Activated naive CD8-positive, alpha-beta T cell treated with anti-CD3 and anti-CD28 coated beads, Interleukin-2, amount 10 ng/mL, durations not matched to agents 7 days and 5 days (primary cell): Measurements from ENCODE around the gene TNFAIP2. TPM values are rescaled to one million over a fixed set of nuclear protein-coding genes. Genes with fewer than 3 reads are reported as not detected.
"Not testable (repeated sequence)": the region's sequence is repeated elsewhere in the genome, so short reads cannot be mapped to it uniquely, and the experiment has no call there.

Experiments used
- ATAC-seq: fragments of 150-1000 bp; cut with Tn5 transposase; one replicate; pipeline ENCODE4 v1.10.0; 2021; ENCODE audit warnings: low read depth, moderate library complexity
- POLR2A ChIA-PET: fragments of 350-600 bp; sonication (Branson Sonifier 250); formaldehyde crosslinking; loops from one replicate; lab custom pipeline; 2021; ENCODE audit warnings: antibody characterized with exemption; lab: Charles Lee
- DNase-seq: peaks from one replicate; pipeline ENCODE4 v3.0.0; 2021
- H3K27ac Mint-ChIP-seq: one replicate; pipeline ENCODE4 v1.8.0; 2022; ENCODE audit warnings: mild to moderate bottlenecking, mixed read lengths
- H3K27me3 Mint-ChIP-seq: one replicate; pipeline ENCODE4 v1.8.0; 2022; ENCODE audit warnings: mild to moderate bottlenecking, moderate library complexity, mixed read lengths
- H3K36me3 Mint-ChIP-seq: one replicate; pipeline ENCODE4 v1.8.0; 2021; ENCODE audit warnings: mild to moderate bottlenecking, mixed read lengths
- H3K4me1 Mint-ChIP-seq: one replicate; pipeline ENCODE4 v1.8.0; 2021; ENCODE audit warnings: mixed read lengths
- H3K4me3 Mint-ChIP-seq: one replicate; pipeline ENCODE4 v1.8.0; 2022; ENCODE audit warnings: mild to moderate bottlenecking, moderate library complexity, mixed read lengths
- H3K9me3 Mint-ChIP-seq: one replicate; pipeline ENCODE4 v1.8.0; 2021; ENCODE audit warnings: mixed read lengths
- total RNA-seq, 2 experiments: library from RNA; stranded (reverse); gene quantifications; one replicate each; pipeline ENCODE4 v1.2.3, GENCODE V29; 2021

TNFAIP2 gene
- total RNA-seq, 2 experiments from 2014 or later: 3.0 TPM

- POLR2A ChIA-PET: no interaction called here
- Mint-ChIP-seq H3K4me3 (no peak overlapping the region), H3K36me3 (no peaks in the 10 kb centered on the region), H3K4me1 (peaks cover 4% of the 10 kb centered on the region), H3K27ac (no peak overlapping the region), H3K9me3 (no peaks in the 10 kb centered on the region), H3K27me3 (peaks cover 19% of the 10 kb centered on the region)
- ATAC-seq: no peak
- DNase-seq: no peak
Measured at GRCh38 chr14:103107941-103108748, 15.1 kb upstream of the TNFAIP2 start.

GRCh38 chr14:103108749-103109207 is 14.5 kb upstream of the TNFAIP2 start:
- H3K27me3 Mint-ChIP-seq: peaks cover 13% of the 10 kb centered on the region
- DNase-seq: no peak
- no peak for ATAC-seq
- H3K27ac Mint-ChIP-seq: no peak overlapping the region
- H3K4me3 Mint-ChIP-seq: no peak overlapping the region
- H3K9me3 Mint-ChIP-seq: no peaks in the 10 kb centered on the region
- no peaks in the 10 kb centered on the region for H3K36me3 Mint-ChIP-seq
- POLR2A ChIA-PET: no interaction called here
- H3K4me1 Mint-ChIP-seq: peaks cover 4% of the 10 kb centered on the region

- Mint-ChIP-seq H3K9me3 (no peaks in the 10 kb centered on the region), H3K27me3 (peaks cover 10% of the 10 kb centered on the region), H3K4me3 (no peak overlapping the region), H3K4me1 (peaks cover 5% of the 10 kb centered on the region), H3K27ac (no peak overlapping the region), H3K36me3 (no peaks in the 10 kb centered on the region)
- POLR2A ChIA-PET: no interaction called here
- DNase-seq (no peak), ATAC-seq (no peak)
Measured at GRCh38 chr14:103109535-103110441, 13.5 kb upstream of the TNFAIP2 start.

GRCh38 chr14:103110681-103111231 is 12.5 kb upstream of the TNFAIP2 start:
- Mint-ChIP-seq H3K36me3 (no peaks in the 10 kb centered on the region), H3K9me3 (no peaks in the 10 kb centered on the region), H3K27me3 (peaks cover under 1% of the 10 kb centered on the region), H3K4me3 (no peak overlapping the region), H3K4me1 (peaks cover 8% of the 10 kb centered on the region), H3K27ac (no peak overlapping the region)
- POLR2A ChIA-PET: no interaction called here
- DNase-seq: no peak
- no peak for ATAC-seq

- peaks cover 8% of the 10 kb centered on the region for H3K4me1 Mint-ChIP-seq
- POLR2A ChIA-PET: no interaction called here
- ATAC-seq (no peak), DNase-seq (no peak)
- H3K9me3 Mint-ChIP-seq: no peaks in the 10 kb centered on the region
- H3K36me3 Mint-ChIP-seq: no peaks in the 10 kb centered on the region
- no peak overlapping the region for H3K4me3 Mint-ChIP-seq
- H3K27ac Mint-ChIP-seq: no peak overlapping the region
- H3K27me3 Mint-ChIP-seq: no peaks in the 10 kb centered on the region
Measured at GRCh38 chr14:103111232-103111868, 11.9 kb upstream of the TNFAIP2 start.

- no peak for ATAC-seq
- Mint-ChIP-seq H3K4me1 (peaks cover 8% of the 10 kb centered on the region), H3K9me3 (no peaks in the 10 kb centered on the region), H3K36me3 (no peaks in the 10 kb centered on the region), H3K4me3 (no peak overlapping the region), H3K27ac (no peak overlapping the region), H3K27me3 (no peaks in the 10 kb centered on the region)
- POLR2A ChIA-PET: no interaction called here
- no peak for DNase-seq
Measured at GRCh38 chr14:103112400-103113243, 10.6 kb upstream of the TNFAIP2 start.

GRCh38 chr14:103113303-103113702 is 10.0 kb upstream of the TNFAIP2 start:
- H3K4me1 Mint-ChIP-seq: peaks cover 8% of the 10 kb centered on the region
- no peak for ATAC-seq
- H3K36me3 Mint-ChIP-seq: no peaks in the 10 kb centered on the region
- POLR2A ChIA-PET: no interaction called here
- DNase-seq: no peak
- H3K4me3 Mint-ChIP-seq: no peak overlapping the region
- no peak overlapping the region for H3K27ac Mint-ChIP-seq
- H3K27me3 Mint-ChIP-seq: no peaks in the 10 kb centered on the region
- no peaks in the 10 kb centered on the region for H3K9me3 Mint-ChIP-seq

GRCh38 chr14:103113774-103114173 is 9.5 kb upstream of the TNFAIP2 start:
- ATAC-seq (no peak), DNase-seq (no peak)
- no peaks in the 10 kb centered on the region for H3K27me3 Mint-ChIP-seq
- no peaks in the 10 kb centered on the region for H3K9me3 Mint-ChIP-seq
- no peak overlapping the region for H3K4me3 Mint-ChIP-seq
- H3K36me3 Mint-ChIP-seq: no peaks in the 10 kb centered on the region
- H3K27ac Mint-ChIP-seq: no peak overlapping the region
- H3K4me1 Mint-ChIP-seq: peaks cover 8% of the 10 kb centered on the region
- POLR2A ChIA-PET: no interaction called here

- H3K4me3 Mint-ChIP-seq: peak overlapping the region; percentile 44
- POLR2A ChIA-PET, ATAC-seq, H3K4me1 Mint-ChIP-seq, H3K9me3 Mint-ChIP-seq, DNase-seq, H3K36me3 Mint-ChIP-seq, H3K27ac Mint-ChIP-seq, H3K27me3 Mint-ChIP-seq: not testable (repeated sequence)
Measured at GRCh38 chr14:103115086-103115679, 8.1 kb upstream of the TNFAIP2 start.

GRCh38 chr14:103115845-103116572 is 7.3 kb upstream of the TNFAIP2 start:
- ATAC-seq: no peak
- Mint-ChIP-seq H3K4me3 (no peak overlapping the region), H3K27ac (no peak overlapping the region)

GRCh38 chr14:103116636-103117035 is 6.6 kb upstream of the TNFAIP2 start:
- Mint-ChIP-seq H3K9me3 (no peaks in the 10 kb centered on the region), H3K4me3 (no peak overlapping the region), H3K27me3 (peaks cover 15% of the 10 kb centered on the region), H3K4me1 (peaks cover 8% of the 10 kb centered on the region), H3K36me3 (no peaks in the 10 kb centered on the region), H3K27ac (no peak overlapping the region)
- no peak for DNase-seq
- ATAC-seq: no peak
- POLR2A ChIA-PET: no interaction called here

More at GRCh38 chr14:103115845-103116572, 7.3 kb upstream of the TNFAIP2 start:
- Mint-ChIP-seq H3K9me3 (no peaks in the 10 kb centered on the region), H3K27me3 (peaks cover 11% of the 10 kb centered on the region), H3K36me3 (no peaks in the 10 kb centered on the region), H3K4me1 (peaks cover 8% of the 10 kb centered on the region)
- POLR2A ChIA-PET: no interaction called here
- no peak for DNase-seq

- ATAC-seq, H3K27ac Mint-ChIP-seq, H3K4me3 Mint-ChIP-seq, H3K9me3 Mint-ChIP-seq, DNase-seq, POLR2A ChIA-PET, H3K4me1 Mint-ChIP-seq, H3K36me3 Mint-ChIP-seq: not testable (repeated sequence)
- peaks cover 20% of the 10 kb centered on the region for H3K27me3 Mint-ChIP-seq
Measured at GRCh38 chr14:103117499-103117898, 5.8 kb upstream of the TNFAIP2 start.
